ENCODE data around the gene SGPP2.

The SGPP2 gene

DNA sequence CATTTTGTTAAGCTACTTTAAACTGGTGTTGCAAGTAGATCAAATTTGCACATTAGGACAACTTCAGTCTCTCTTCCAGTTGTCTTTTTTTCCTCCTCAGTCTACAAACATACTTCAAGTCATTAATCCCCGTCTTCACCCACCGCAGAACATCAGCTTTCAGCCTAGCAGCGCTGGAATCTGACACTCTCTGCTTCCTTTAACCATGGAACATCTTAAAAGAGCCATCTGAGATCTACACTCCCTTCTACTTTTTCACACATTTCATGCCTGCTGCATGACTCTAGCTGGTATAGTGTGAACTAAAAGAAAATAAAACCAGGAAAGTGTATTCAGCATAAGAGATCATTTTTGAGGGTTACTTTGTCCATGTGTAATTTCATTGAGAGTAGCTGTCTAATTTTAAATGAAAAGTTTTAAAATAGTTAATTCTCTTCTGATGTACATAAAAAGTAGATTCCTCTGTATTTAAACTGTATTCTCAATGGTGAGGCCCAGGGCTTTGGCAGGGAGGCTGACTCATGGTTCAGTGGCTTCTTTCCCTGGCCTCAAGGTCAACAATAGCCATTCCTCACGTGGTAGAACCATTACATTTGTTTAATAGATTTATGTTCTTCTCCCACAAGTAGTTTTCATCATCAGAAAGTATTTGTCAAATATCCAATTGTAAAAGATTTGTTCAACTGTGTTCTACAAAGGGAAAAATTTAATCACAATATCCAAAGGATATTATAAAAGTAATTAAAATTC is 16.5 kb downstream of the SGPP2 start:
- H3K27ac ChIP-seq: no peak overlapping the region
- TF ChIP-seq, protein P1, sequence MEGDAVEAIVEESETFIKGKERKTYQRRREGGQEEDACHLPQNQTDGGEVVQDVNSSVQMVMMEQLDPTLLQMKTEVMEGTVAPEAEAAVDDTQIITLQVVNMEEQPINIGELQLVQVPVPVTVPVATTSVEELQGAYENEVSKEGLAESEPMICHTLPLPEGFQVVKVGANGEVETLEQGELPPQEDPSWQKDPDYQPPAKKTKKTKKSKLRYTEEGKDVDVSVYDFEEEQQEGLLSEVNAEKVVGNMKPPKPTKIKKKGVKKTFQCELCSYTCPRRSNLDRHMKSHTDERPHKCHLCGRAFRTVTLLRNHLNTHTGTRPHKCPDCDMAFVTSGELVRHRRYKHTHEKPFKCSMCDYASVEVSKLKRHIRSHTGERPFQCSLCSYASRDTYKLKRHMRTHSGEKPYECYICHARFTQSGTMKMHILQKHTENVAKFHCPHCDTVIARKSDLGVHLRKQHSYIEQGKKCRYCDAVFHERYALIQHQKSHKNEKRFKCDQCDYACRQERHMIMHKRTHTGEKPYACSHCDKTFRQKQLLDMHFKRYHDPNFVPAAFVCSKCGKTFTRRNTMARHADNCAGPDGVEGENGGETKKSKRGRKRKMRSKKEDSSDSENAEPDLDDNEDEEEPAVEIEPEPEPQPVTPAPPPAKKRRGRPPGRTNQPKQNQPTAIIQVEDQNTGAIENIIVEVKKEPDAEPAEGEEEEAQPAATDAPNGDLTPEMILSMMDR (conservative IDR thresholded peaks at IDR 0.05): no peak

DNA sequence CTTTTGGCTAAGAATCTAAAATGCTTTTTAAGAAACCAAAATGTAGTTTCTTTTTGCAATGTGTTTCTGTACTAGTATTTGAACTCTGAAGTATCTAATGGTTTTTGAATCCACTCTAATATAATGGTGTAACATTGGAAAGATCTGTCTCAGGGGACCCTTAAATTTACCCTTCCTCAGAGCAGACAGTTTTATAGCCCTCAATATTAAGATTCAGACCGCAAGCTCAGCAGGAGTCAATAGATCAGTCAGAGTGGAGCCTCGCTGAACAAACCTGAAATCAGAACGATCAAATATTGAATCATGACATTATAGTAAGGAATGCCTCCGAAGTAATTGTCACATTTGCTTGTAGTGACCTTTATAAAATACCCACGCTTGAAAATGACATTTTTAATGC is 18.3 kb downstream of the SGPP2 start:
- no peak overlapping the region for H3K27ac ChIP-seq
- TF ChIP-seq, protein P1 (conservative IDR thresholded peaks at IDR 0.05): no peak

DNA sequence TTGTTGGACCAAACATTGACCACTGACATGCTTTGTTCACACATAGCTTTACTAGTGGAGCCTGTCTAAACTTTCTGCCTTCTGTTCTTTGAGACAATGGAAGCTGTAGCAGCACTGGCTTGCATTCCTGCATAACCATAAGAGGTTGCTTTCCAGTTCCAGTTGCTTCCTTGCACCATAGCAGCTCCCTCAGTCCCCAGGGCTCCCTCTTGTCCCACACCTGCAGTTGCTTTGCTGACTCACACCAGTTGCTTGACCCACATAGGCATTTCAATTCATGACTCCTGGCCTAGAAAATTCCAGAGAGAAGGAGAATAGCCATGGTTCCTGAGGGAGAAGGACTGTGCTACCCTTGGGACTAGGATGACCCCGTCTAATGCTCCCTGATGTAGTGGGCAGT is 20.9 kb downstream of the SGPP2 start:
- TF ChIP-seq, protein P1 (conservative IDR thresholded peaks at IDR 0.05): no peak
- H3K27ac ChIP-seq: no peak overlapping the region

DNA sequence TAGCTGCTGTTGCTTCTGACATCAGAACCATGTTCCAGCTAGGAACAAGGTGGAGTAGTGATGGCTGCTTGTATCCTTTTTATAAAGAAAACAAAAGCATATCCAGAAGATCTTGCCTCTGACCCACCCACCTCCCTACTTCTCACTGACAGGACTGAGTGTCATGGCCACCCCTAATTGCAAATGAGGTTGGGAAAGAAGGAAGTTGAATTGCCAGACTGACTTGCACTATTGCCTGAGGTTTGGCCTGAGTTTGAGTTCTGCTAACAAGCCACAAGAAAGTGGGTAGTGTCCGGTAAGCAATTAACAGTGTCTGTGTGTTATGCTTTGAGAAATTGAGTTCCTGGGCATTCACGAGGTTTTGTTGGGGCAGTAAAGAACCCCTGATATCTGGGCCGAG is 22.8 kb downstream of the SGPP2 start:
- TF ChIP-seq, protein P1 (conservative IDR thresholded peaks at IDR 0.05): no peak
- no peak overlapping the region for H3K27ac ChIP-seq

DNA sequence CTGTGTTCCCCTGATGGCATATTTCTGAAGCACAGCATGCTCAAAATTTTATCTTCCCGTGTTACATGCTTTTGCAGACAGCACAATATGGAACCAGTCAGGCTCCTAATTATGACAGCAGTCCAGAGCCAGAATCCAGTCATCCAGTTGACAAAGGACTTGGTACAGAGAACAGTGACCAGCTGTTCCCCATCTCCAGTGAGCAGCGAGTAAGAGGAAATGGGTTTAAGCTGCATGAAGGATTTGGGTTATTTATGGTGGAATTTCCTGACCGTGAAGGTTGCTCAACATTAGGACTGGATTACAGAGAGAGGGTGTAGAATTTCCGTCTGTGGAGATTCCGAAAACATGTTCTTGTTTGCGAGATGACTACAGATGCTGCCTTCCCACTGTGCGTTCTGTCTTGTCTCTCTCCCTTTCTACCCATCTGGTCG is 24.4 kb downstream of the SGPP2 start:
- TF ChIP-seq, protein P1 (conservative IDR thresholded peaks at IDR 0.05): no peak
- H3K27ac ChIP-seq: no peak overlapping the region

DNA sequence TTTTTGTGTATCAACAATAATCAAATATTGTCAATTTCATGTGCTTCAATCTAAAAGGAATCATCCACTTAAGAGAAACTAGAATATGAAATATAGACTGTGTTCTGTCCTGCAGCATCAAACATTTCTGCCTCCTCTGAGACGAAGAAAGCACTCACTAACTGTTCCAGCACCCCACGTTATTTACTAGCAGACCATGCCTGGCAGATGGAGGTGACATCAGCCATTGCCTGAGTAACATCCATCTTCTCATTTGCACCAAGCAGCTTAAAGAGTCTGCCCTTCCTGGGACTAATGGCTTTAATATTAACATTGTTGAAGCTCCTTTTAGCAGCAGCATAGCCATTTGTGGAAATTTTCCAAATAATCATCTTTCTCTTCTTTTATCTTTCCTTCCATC is 25.7 kb downstream of the SGPP2 start:
- TF ChIP-seq, protein P1 (conservative IDR thresholded peaks at IDR 0.05): no peak

DNA sequence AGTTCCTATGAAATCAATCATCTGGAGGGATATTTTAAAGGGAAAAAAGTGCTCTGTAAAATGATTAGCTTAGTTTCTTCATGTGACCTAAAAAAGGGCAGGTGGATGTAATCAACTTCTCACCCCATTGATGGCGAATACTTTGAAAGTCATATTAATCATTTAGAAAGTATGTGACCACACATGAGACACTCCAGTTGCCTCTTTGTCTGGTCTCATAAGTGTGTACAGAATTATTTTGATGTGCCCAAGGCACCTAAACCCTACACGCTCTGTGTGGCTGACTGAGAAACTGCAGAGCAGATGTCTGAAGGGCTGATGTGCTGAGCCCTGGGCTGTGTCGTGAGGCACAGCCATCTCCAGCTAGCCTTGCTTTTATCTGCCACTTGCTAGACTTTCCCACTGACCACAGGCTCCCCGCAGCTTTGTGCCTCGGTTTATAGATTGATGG is 26.9 kb downstream of the SGPP2 start:
- TF ChIP-seq, protein P1 (conservative IDR thresholded peaks at IDR 0.05): no peak
- H3K27ac ChIP-seq: no peak overlapping the region

More for the DNA sequence above, 25.7 kb downstream of the SGPP2 start:
- H3K27ac ChIP-seq: no peak overlapping the region
